Gastrocnemius medialis (tissue), 4 donors: Measurements from ENCODE around the gene GFAP.

Experiments
- CTCF ChIP-seq, 5 experiments: fragments of 450-650 bp in 3 of 5; fragments of 200-600 bp in 2 of 5; sonication (generic) in 2 of 5; IDR thresholded peaks in 4 of 5; conservative IDR thresholded peaks in 1 of 5; 1 replicate in 4 of 5; 2 replicates in 1 of 5; pipeline ENCODE4 v1.5.1; 2016 to 2019; ENCODE audit warnings: antibody characterized with exemption in 5 of 5, mild to moderate bottlenecking in 3 of 5, moderate library complexity in 3 of 5
- POLR2A ChIP-seq, 2 donors: fragments of 450-650 bp; IDR thresholded peaks; one replicate each; pipeline ENCODE4 v1.6.1; 2017; ENCODE audit warnings: antibody characterized with exemption in 2 of 2, mild to moderate bottlenecking in 2 of 2, moderate library complexity in 2 of 2

GRCh38 chr17:44899074-44899782 lies 16.1 kb downstream of the GFAP start, which contains the start of gene EFTUD2:
- TF ChIP-seq CTCF (IDR thresholded peaks at IDR 0.05 in 4 of 5, conservative IDR thresholded peaks at IDR 0.05 in 1 of 5) = peak in 1 of 5 experiments; percentile 31
- TF ChIP-seq POLR2A (IDR thresholded peaks at IDR 0.05) = peak; percentile 30 to 41
